GM19452 (cell line): Measurements from ENCODE around the gene ESYT2.

Experiments
- ATAC-seq: cut with Tn5 transposase; IDR thresholded peaks from one replicate; pipeline ENCODE4 v1.9.1; 2021; ENCODE audit not compliant: unreplicated experiment

The ESYT2 gene

GRCh38 chr7:158745057-158745715, 84.1 kb downstream of the ESYT2 start:
- no peak for ATAC-seq

GRCh38 chr7:158744070-158744469, 85.2 kb downstream of the ESYT2 start:
- no peak for ATAC-seq

- no peak for ATAC-seq
These were observed 86.1 kb downstream of the ESYT2 start for GRCh38 chr7:158743219-158743618.

- no peak for ATAC-seq
These were observed 87.1 kb downstream of the ESYT2 start for GRCh38 chr7:158742065-158742821.

GRCh38 chr7:158741294-158741666, 88.0 kb downstream of the ESYT2 start:
- no peak for ATAC-seq

GRCh38 chr7:158740657-158741293, 88.5 kb downstream of the ESYT2 start:
- ATAC-seq = no peak

- no peak for ATAC-seq
These were observed 89.2 kb downstream of the ESYT2 start for GRCh38 chr7:158740013-158740656.

- ATAC-seq = no peak
These were observed 90.5 kb downstream of the ESYT2 start for GRCh38 chr7:158738841-158739240.

- no peak for ATAC-seq
These were observed 92.1 kb downstream of the ESYT2 start for GRCh38 chr7:158737064-158737695.

- no peak for ATAC-seq
These were observed 93.4 kb downstream of the ESYT2 start for GRCh38 chr7:158735935-158736334.

- ATAC-seq = no peak
These were observed 94.4 kb downstream of the ESYT2 start for GRCh38 chr7:158734861-158735260.

- ATAC-seq = no peak
These were observed 95.4 kb downstream of the ESYT2 start for GRCh38 chr7:158733775-158734494.

- ATAC-seq = no peak
These were observed 96.1 kb downstream of the ESYT2 start for GRCh38 chr7:158733220-158733519.

- ATAC-seq = no peak
These were observed 96.7 kb downstream of the ESYT2 start for GRCh38 chr7:158732494-158733219.

GRCh38 chr7:158731761-158732160, 97.5 kb downstream of the ESYT2 start:
- no peak for ATAC-seq

- ATAC-seq = no peak
These were observed 98.6 kb downstream of the ESYT2 start for GRCh38 chr7:158730383-158731346.

GRCh38 chr7:158729646-158730382, 99.5 kb downstream of the ESYT2 start:
- no peak for ATAC-seq

- no peak for ATAC-seq
These were observed 100.2 kb downstream of the ESYT2 start for GRCh38 chr7:158728911-158729645.
